Stimulated activated CD4-positive, alpha-beta T cell treated with anti-CD3 and anti-CD28 coated beads, TNF-alpha, amount 100 ng/mL, for 48 hours (primary cell): ENCODE results near the gene CYTL1.
"Not testable (repeated sequence)": the region's sequence is repeated elsewhere in the genome, so short reads cannot be mapped to it uniquely, and the experiment has no call there.

Experiments
- DNase-seq, 3 donors: peaks; one replicate each; pipeline ENCODE4 v3.0.0-alpha.2; 2020; ENCODE audit warnings: low read depth in 3 of 3

The CYTL1 gene

DNA sequence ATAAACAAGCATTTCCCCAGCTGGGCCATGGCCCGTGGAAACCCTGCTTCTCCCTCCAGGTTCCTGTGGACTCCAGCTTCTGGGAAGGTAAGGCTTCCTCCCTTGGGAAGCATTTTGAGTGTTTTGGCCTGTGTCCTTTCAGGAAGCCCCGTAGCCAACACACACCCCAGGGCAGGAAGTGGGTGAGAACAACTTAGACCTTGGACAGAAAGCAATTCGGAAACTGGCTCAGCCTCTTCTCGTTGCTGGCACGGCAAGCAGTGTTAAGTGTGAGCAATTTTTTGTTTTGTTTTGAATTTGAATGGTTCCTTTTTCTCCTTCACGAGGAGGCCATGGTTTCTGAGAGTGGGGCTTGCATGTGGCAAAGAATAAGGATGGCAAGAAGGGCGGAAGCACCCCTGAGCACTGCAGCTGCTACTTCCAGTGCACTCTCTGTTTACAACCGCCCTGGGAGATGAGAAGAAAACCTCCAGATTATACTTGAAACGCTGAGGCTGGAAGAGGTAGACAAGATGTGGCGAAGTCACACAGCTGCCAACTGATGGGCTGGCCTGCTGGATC is 14.1 kb upstream of the CYTL1 start:
- DNase-seq = no peak

DNA sequence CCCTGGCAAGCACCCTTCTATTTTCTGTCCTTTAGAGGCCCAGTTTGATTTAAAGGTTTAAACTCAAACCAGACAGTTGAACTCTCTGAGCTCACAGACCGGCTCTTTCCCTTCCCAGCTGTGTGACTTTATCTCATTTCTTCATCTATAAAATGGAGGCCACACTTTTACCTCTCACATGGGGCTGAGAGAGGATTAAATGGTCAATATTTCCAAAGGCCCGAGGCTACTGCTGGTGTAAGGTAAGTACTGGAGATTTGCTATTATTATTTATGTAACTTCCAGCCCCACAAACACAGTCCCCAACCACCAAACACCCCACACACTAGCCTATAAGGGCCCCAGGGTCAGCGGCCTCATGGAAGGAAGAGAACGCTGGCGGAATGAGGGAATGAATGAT is 13.6 kb upstream of the CYTL1 start:
- no peak for DNase-seq

DNA sequence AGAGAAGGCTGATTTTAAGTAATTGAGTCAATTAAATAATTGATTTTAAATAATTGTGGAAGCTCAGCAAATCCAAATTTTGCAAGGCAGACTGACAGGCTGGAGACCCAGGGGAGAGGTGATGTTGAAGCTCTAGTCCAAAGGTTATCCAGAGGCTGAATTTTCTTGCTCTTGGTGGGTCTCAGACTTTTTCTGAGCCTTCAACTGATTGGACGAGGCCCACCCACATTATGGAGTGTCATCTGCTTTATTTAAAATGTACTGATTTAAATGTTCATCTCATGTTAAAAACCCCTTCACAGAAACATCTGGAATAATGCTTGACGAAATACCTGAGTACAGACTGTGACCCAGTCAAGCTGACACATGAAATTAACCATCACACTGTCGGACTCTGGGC is 11.7 kb upstream of the CYTL1 start:
- no peak for DNase-seq

DNA sequence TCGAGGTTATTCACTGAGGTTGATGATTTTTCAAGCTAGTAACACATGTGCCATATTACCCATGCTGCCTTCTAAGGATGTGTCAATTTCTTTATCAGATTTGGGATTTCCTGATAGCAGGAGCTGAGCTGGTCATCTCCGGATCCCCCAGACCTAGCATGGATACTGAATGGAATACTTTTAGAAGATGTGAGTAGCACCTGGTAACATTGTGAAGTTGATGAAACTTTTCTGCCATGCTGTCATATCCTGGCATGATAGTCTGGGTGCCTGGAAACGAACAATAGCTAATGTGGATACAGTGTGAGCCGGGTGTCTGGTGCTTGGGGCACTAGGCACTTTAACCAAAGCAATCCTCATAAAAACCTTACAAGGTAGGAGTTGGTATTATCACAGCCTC is 11.0 kb upstream of the CYTL1 start:
- DNase-seq = no peak

DNA sequence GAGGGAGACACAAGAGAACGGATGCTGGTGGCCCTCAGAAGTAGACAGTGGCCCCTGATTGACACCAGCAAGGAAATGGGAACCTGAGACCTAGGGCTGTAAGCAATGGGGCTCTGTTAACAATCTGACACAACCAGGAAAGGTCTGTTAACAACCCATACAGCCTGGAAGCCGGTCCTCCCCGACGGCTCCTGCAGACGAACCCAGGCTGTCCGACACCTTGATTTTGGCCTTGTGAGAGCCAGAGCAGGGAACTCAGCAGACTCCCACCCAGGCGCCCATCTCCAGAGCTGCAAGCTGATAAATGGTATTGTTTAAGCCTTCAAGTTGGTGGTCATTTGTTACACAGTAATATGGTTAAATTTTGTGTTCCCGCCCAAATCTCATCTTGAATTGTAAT is 10.2 kb upstream of the CYTL1 start:
- DNase-seq = no peak

DNA sequence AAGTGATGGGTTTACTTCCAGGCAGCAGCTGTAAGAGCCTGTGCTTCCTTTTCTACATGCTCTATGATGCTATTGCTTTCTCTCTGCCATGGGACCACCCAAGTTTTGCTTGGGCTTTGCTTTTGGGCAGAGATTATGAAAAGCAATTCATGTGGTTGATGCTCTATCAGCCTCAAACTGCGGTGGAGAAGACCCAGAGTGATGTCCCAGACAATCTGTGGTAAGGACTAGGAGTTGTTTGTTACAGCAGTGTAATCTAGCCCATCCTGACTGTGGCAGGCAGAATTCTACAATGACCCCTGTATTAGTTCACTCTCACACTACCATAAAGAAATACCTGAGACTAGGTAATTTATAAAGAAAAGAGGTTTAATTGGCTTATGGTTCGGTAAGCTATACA is 9.2 kb upstream of the CYTL1 start:
- no peak for DNase-seq

DNA sequence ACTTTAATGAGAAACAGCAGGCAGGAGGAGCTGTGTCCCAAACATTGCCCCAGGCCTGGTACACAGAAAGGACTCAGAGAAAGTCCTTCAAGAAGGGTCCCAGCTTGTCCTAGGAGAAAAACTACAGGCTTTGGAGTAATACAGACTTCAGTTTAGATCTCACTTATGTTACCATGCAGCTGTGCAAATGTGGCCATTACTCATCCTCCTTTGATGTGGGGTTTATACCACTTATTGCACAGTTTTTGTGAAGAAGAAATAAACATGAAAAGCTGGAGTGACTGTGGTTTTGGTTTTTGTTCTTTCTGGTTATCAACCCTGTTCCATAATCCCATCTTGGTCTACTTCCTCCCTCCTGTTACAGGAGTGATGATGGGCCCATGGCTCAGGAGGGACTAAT is 8.1 kb upstream of the CYTL1 start:
- DNase-seq = no peak

DNA sequence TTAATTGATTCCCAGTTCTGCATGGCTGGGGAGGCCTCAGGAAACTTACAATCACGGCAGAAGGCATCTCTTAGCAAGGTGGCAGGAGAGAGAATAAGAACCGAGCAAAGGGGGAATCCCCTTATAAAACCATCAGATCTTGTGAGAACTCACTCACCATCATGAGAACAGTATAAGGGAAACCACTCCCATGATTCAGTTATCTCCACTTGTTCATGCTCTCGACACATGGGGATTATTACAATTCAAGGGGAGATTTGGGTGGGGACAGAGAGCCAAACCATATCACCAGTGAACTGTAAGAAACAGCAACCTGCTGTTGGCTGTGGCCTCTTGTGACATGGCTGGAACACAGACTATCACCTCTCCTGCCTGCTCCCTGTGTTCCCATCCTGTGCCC is 7.1 kb upstream of the CYTL1 start:
- no peak for DNase-seq

DNA sequence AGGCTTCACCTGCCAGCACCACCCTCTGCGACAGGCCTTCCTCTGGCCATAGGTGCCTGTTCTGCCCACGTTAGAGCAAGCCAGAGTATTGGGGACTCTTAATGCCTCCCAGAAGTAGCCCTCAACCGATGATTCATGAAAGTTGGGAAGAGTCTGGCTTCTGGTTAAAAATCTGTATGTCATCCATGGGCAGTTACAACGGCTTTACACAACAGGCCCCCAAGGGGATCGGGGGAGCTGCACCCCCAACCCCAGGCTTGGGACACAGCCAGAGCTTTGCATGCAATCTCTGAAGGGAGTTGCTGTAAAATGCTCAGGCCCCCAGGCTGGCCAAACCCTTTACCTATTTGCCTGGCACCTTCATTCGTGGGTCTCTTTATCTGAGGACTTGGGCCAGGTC is 5.4 kb upstream of the CYTL1 start:
- DNase-seq = no peak

DNA sequence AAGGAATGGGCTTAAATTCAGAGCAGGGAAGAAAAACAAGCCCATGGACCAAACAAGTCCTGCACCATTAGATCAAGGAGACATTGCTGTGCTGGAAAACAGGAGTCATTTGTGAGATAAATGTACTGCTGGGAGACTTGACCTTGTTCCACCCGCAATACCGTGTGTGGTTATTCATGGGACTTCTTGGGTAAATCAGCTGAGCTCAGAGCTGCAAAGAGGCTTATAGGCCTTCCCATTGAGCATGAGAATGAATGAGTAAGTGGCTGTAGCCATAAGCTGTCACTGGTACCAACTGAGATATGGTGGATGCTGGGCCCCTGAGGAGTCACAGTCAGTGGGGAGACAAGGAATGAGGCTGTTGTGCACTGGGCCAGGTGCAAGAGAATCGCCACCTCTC is 2.3 kb upstream of the CYTL1 start:
- DNase-seq = no peak

DNA sequence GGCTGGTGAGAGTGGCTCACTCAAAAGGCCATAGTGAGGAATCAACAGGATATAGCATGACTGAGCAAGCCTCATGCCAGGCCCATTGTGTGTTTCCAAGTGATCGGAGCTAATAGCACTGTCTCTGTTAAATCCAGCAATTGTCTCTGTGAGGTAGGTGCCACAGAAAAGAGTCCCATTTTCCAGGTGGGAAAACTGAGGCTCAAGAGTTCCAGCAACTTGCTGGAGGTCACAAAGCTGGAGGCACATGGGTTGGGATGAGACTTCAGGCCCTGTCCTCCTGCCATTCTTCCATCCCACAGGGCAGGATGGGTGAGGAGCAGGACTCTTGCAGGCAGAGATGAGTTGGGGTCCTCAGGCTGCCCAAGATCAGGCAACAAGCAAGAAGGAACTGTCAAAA is 1.1 kb upstream of the CYTL1 start:
- DNase-seq = no peak

DNA sequence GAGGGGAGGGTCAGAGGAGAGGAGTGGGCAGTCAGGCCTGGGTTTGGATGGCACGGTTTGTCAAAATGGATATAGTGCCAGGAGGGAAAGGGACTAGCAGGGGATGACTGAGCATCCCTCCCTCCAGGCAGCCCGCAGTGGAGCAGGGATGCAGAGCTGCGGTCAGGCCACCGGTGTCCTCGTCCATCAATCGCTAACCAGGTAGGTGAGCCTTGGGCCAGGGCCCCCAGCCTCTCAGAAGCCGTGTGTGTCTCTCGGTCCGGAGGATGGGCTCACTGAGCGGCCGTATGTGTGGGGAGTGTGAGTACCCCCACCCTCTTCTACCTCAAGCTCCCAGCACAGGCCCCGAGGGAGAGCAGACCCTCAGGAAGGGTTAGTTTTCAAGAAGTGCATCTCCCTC is 538 bp upstream of the CYTL1 start:
- DNase-seq = no peak

DNA sequence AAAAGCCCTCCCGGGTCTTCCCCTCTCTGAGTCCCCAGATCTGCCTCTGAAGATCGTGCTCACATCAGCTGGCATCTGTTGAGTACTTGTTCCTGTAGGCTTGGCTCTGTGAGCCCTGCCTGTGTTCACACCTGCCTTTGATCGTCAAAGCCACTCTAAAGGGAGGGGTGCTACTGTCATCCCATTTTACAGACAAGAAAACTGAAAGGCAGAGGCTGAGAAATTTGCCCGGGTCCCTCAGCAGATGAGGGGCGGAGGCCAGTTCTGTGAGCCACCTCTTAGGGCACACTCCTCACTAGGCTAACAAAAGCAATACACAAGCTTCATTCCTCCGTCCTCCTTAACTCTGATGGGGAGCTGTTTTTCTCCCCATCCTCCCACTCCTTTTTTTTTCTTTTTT is 655 bp downstream of the CYTL1 start:
- no peak for DNase-seq

DNA sequence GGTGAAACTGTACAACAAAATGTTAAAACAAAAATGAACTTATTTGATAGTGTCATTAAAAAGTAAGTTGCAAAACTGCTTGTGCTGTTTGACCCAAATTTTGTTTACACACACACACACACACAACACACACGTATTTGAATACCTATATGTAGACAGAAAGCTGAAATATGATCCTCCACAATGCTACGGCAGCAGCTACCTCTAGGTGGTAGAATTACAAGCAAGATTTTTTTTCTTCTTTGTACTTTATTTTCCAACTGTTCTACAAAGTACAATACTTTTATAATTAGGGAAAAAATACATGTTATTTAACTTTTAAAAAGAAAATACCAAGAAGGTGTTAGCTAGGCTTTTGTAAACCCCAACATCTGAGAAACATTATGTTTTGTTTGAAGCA is 1.2 kb downstream of the CYTL1 start:
- DNase-seq = no peak

DNA sequence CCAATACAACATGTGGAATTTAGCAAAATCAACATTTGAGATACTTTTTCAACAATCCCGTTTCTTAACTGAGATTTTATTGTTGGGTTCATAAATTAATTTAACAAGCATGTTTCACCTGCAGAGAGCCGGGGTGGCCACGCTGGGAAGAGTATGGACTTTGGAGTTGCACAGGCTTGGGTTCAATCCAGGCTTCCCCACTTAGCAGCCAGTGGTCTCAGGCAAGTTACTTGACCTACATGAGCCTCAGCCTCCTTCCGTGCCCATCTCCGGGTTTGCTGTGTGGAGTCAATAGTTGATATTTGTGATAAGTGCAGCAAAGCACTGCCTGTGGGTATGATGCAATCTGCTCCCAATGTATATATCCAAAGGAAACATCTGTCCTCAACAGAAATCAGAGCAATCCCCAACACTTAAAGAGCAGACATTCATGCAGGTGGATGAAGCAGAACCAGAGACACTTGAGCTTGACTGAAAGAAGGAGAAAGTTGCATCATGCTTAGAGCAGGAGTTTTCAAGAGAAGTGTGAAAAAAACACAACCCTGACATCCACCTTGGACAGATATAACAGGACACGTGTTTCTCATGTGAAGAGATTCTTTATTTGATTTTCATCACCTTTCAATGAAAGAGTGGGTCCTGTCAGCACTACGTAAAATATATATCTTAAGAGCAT is 5.1 kb downstream of the CYTL1 start:
- DNase-seq = no peak

DNA sequence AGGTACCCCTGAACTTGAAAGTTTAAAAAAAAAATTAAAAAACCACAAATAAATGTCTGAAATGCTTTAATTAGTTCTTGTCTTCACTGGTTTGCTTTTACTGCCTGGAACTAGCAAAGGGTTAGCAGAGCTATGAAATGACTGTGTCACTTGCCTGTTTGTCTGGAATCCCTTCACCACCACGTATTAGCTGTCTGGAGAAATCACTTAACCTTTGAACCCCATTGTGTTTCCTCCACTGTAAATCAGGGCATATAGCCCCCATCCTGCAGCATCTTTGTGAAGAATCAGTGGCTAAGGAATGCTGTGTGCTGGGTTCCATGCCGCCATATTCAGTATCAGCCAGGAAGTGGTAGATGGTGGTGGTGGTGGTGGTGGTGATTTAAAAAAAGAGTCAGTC is 6.3 kb downstream of the CYTL1 start:
- DNase-seq = no peak

DNA sequence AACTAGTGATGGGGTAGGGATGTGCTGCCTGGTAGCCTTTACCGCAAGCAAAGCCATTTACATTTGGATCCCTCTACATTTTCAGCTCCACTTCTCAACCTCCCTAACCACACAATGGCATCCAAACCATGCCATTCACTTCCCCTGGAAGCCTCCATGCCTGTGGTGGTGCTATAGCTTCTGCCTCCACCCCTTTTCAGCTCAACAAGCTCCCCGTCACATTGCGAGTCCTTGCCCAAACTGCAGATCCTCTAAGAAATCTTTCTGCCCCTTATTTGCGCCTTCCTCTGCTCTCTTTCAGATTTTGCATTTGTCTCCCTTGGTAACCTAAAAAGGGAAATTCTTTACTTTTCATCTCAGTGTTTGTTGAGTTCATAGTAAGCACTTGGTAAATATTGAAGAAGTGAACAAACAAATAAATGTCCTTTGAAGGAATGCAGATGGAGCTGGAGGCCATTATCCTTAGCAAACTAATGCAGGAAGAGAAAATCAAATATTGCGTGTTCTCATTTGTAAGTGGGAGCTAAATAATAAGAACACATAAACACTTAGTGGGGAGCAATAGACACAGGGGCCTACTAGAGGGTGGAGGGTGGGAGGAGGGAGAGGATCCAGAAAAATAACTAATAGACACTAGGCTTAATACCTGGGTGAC is 6.9 kb downstream of the CYTL1 start:
- no peak for DNase-seq

DNA sequence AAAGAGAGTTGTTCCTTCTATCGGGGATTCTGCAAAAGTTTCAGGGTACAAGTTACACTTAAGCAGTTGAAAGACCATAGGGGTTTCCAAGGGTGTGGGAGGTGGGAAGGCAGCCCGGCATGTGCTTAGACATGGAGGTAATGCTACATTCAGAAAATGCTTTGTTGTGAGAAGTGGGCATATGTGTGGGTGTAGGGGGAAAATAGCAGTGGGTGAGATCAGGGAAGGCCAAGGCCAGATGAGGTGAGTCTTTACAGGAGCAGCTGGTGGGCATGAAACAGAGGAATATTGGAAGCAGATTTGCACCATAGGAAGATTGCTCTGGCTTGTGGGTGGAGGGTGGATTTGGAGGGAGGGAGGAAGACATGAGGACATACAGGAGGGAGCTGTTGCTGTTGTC is 8.3 kb downstream of the CYTL1 start:
- DNase-seq = no peak

DNA sequence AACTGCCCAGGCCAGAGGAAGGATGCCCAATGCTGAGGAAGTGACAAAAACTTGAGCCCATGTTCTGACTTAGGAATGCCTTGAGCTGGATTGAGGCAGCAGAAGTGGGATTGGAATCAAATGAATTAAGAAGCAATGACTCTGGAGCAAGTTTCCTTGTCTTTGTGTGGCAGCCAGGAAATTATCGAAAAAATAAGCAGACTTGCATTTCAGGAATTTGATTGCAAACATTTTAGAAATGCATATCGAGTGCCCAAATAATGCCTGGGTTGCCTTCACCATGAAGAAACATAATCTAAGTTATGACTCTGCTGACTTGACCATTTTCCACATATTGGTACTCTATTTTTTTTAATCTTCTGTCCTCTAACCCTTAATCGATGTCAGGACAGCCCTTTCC is 9.5 kb downstream of the CYTL1 start:
- DNase-seq = no peak

DNA sequence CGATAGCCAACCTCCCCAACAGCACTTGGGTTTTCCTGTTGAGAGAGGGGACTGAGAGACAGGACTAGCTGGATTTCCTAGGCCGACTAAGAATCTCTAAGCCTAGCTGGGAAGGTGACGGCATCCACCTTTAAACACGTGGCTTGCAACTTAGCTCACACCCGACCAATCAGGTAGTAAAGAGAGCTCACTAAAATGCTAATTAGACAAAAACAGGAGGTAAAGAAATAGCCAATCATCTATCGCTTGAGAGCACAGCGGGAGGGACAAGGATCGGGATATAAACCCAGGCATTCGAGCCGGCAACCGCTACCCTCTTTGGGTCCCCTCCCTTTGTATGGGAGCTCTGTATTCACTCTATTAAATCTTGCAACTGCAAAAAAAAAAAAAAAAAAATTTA is 12.3 kb downstream of the CYTL1 start:
- DNase-seq = not testable (repeated sequence)

DNA sequence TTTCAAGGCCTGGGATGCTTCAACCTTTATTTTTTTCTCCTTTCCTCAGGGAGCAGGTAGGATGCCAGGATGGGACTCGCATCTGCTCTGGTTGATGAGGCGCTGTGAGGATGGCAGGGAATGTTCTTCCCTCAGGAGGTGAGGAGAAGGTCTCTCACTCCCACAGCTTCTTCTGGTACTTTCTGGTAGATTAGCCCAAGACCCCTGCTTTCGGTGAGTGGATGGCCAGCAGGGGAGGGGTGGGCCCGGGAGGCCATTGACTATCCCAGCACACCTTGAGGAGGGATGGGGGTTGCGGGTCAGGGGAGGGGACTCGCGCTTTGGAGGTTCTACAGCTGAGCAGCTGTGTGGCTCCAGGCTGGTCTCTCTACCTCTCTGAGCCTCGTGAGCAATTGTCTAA is 14.8 kb downstream of the CYTL1 start:
- no peak for DNase-seq

DNA sequence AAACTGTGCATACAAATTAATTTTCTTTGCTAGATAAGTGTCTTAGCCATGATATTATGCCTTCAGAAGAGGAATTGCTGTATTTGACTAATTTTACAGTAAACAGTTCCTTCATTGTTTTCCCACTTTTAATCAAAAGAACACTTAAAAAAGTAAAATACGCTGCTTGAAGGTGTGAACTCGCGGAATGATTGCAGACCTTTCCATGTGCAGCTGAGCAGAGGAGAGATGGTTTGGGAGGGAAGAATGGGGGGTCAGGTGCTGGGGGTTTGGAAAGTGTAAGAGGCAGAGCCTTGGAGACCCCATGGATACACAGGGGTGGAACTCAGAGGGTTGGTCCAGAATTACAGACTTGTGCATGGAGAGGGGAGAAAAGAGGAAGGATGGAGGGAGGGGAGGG is 15.3 kb downstream of the CYTL1 start:
- DNase-seq = no peak

DNA sequence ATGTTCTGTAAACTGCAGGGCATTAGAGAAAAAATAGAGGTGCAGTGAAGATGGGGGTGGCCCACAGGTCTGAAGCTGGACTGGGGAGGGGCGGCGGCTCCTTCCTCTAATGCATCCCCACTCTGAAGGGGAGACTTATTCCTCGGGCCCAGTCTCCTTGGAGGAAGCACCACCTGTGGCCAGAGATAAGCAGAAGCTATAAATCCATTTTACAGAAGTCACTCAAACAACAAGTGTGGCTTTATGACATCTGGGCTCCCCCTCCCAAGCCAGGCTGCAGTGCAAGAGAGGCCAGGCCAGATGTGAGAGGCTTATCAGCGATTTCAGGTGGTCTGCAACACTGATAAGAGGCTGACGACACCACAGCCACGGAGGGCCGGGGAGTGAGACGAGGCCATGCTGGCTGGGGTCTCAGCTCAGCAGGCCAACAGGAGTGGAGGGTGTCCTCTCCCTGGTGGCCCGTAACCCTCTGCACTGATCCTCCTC is 15.8 kb downstream of the CYTL1 start:
- DNase-seq = no peak

DNA sequence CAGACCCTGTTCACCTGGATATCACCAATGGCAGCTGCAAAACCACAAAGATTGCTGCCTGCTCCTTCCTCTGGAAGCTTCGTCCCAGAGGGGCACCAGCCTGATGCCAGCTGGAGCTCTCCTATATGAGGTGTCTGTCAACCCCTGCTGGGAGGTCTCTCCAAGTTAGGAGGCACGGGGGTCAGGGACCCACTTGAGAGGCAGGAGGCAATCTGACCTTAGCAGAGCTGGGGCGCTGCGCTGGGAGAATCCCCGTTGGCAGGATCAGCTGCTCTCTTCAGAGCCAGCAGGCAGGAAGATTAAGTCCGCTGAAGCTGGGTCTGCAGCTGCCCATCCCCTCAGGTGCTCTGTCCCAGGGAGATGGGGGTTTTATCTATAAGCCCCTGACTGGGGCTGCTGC is 17.6 kb downstream of the CYTL1 start:
- DNase-seq = not testable (repeated sequence)
